Measurements from ENCODE around the gene SPTA1.

SPTA1 gene

GRCh38 chr1:158586942-158587341, 99.6 kb downstream of the SPTA1 start:
- Mint-ChIP-seq H3K36me3 (ENCODE audit: low read depth) (no peaks in the 10 kb centered on the region), H3K27ac (no peak overlapping the region), H3K4me3 (no peak overlapping the region), H3K4me1 (peaks cover 6% of the 10 kb centered on the region), H3K9me3 (peaks cover 8% of the 10 kb centered on the region), H3K27me3 (ENCODE audit: low read depth, poor library complexity) (no peaks in the 10 kb centered on the region)
- no peak for DNase-seq
- no peak for TF ChIP-seq CTCF (IDR thresholded peaks at IDR 0.05)

- H3K4me1 Mint-ChIP-seq = peaks cover 6% of the 10 kb centered on the region
- H3K27ac Mint-ChIP-seq = no peak overlapping the region
- no peak overlapping the region for H3K4me3 Mint-ChIP-seq
- no peak for TF ChIP-seq CTCF (IDR thresholded peaks at IDR 0.05)
- no peaks in the 10 kb centered on the region for H3K36me3 Mint-ChIP-seq (ENCODE audit: low read depth)
- H3K27me3 Mint-ChIP-seq (ENCODE audit: low read depth, poor library complexity) = no peaks in the 10 kb centered on the region
- DNase-seq = no peak
- peaks cover 8% of the 10 kb centered on the region for H3K9me3 Mint-ChIP-seq
These were observed 102.6 kb downstream of the SPTA1 start for GRCh38 chr1:158583962-158584361.

- no peak for TF ChIP-seq CTCF (IDR thresholded peaks at IDR 0.05)
- H3K27ac Mint-ChIP-seq = no peak within 1 kb of the TSS
- no peak within 1 kb of the TSS for H3K4me3 Mint-ChIP-seq
- DNase-seq = no peak
- no peaks in the 10 kb centered on the region for H3K9me3 Mint-ChIP-seq
- peaks cover 6% of the 10 kb centered on the region for H3K4me1 Mint-ChIP-seq
- H3K36me3 Mint-ChIP-seq (ENCODE audit: low read depth) = no peaks in the 10 kb centered on the region
- H3K27me3 Mint-ChIP-seq (ENCODE audit: low read depth, poor library complexity) = peaks cover 5% of the 10 kb centered on the region
These were observed 106.8 kb downstream of the SPTA1 start, which contains the start of gene OR10X1 for GRCh38 chr1:158579733-158580132. Gene OR10X1 (minus strand): TSS chr1:158579899. CDS start chr1:158579899, 0 bp downstream.

DNA sequence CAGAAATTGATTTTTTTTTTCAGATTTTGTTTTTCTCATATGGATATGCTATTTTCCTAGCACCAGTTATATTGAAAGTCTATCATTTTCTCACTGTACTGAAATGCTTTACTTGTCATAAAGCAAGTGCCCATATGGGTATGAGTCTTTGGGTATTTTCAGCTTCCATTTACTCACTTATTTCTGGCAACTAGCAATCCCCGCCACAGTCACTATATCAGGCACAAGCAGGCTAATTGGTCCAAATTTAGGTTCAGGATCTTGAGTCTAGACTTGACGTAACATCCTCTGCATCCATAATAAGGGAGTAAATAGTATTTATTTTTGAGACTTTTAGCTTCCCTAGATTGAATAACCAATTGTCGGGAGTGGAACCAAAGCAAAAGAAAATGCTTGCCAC, 109.0 kb downstream of the SPTA1 start:
- TF ChIP-seq CTCF (IDR thresholded peaks at IDR 0.05) = no peak
- no peak overlapping the region for H3K4me3 Mint-ChIP-seq
- no peaks in the 10 kb centered on the region for H3K9me3 Mint-ChIP-seq
- H3K27me3 Mint-ChIP-seq (ENCODE audit: low read depth, poor library complexity) = peaks cover 6% of the 10 kb centered on the region
- no peaks in the 10 kb centered on the region for H3K36me3 Mint-ChIP-seq (ENCODE audit: low read depth)
- H3K4me1 Mint-ChIP-seq = no peaks in the 10 kb centered on the region
- no peak for DNase-seq
- no peak overlapping the region for H3K27ac Mint-ChIP-seq

- H3K36me3 Mint-ChIP-seq (ENCODE audit: low read depth) = no peaks in the 10 kb centered on the region
- no peak overlapping the region for H3K4me3 Mint-ChIP-seq
- no peak overlapping the region for H3K27ac Mint-ChIP-seq
- no peak for TF ChIP-seq CTCF (IDR thresholded peaks at IDR 0.05)
- DNase-seq = no peak
- H3K4me1 Mint-ChIP-seq = no peaks in the 10 kb centered on the region
- H3K27me3 Mint-ChIP-seq (ENCODE audit: low read depth, poor library complexity) = peaks cover 16% of the 10 kb centered on the region
- H3K9me3 Mint-ChIP-seq = no peaks in the 10 kb centered on the region
These were observed 114.3 kb downstream of the SPTA1 start for GRCh38 chr1:158572226-158572625.

- no peaks in the 10 kb centered on the region for H3K36me3 Mint-ChIP-seq (ENCODE audit: low read depth)
- H3K9me3 Mint-ChIP-seq = no peaks in the 10 kb centered on the region
- H3K4me1 Mint-ChIP-seq = no peaks in the 10 kb centered on the region
- peaks cover 13% of the 10 kb centered on the region for H3K27me3 Mint-ChIP-seq (ENCODE audit: low read depth, poor library complexity)
- no peak within 1 kb of the TSS for H3K4me3 Mint-ChIP-seq
- TF ChIP-seq CTCF (IDR thresholded peaks at IDR 0.05) = no peak
- DNase-seq = no peak
- no peak within 1 kb of the TSS for H3K27ac Mint-ChIP-seq
These were observed 116.0 kb downstream of the SPTA1 start, which contains the start of gene OR6P1 for GRCh38 chr1:158570480-158570879. Gene OR6P1 (minus strand): TSS chr1:158570580. CDS start chr1:158563604, 6,976 bp downstream.

All from nephron progenitor cell (in vitro differentiated cells).